ENCODE measurements around the gene S100A5.
"Not testable (repeated sequence)": the region's sequence is repeated elsewhere in the genome, so short reads cannot be mapped to it uniquely, and the experiment has no call there.

The S100A5 gene

GRCh38 chr1:153532181-153532580, 8.6 kb downstream of the S100A5 start:
- DNase-seq = no peak

GRCh38 chr1:153531638-153532037, 9.1 kb downstream of the S100A5 start:
- DNase-seq = no peak

DNA sequence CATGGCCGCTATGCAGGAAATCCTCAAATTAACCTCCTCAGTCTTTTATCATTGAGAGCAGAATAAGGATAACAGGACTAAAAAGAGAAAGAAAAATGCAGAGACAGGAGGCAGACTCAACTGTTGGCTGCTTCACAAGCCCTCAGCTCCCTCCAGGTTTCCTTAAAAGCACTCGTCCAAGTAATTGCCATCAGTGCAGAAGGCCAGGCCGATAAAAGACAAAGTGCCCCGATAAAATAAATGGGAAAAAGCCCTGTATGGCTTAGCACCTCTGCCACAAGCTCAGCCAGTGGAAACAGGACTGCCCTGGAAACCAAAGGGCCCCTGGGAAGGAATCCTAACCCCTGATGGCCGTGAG, 13.1 kb downstream of the S100A5 start:
- DNase-seq = no peak

DNA sequence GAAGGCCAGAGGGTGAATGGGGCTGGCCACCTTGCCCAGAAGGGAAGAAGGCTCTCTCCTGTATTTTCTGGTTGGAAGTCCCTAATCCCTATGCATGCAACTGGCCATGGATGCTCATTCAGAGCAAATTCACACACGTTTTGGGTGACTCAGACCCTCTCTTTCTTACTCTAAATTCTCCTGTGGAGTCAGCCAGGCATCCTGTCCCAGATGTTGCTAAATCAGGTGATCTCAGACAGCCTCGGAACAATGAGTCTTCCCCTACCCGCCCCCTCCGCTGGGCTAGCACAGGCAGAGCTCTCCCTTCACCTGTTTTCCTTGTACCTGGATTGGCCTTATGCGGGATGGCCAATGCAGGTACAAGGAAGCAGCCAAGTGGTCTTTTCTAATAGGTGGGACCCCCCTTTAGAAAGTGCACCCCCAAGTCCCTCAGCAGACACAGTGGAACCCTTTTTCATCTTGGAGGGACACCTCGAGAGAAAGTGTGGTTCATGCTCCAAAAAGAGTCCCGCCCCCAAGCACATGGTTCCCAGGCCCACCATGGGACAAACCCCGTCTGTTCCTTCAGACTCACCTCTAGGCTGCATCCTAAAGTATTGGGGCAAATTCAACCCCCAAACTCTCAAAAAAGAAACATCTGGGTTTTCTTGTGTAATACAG, 13.6 kb downstream of the S100A5 start:
- DNase-seq = no peak

- DNase-seq = no peak
Observed at GRCh38 chr1:153526132-153526543, 14.6 kb downstream of the S100A5 start.

- no peak for DNase-seq
Observed at GRCh38 chr1:153525088-153525728, 15.5 kb downstream of the S100A5 start.

GRCh38 chr1:153522353-153523048, 18.2 kb downstream of the S100A5 start:
- not testable (repeated sequence) for DNase-seq

- not testable (repeated sequence) for DNase-seq
Observed at GRCh38 chr1:153521808-153522207, 18.9 kb downstream of the S100A5 start.

- no peak for DNase-seq
Observed at GRCh38 chr1:153520818-153521476, 19.8 kb downstream of the S100A5 start.

DNA sequence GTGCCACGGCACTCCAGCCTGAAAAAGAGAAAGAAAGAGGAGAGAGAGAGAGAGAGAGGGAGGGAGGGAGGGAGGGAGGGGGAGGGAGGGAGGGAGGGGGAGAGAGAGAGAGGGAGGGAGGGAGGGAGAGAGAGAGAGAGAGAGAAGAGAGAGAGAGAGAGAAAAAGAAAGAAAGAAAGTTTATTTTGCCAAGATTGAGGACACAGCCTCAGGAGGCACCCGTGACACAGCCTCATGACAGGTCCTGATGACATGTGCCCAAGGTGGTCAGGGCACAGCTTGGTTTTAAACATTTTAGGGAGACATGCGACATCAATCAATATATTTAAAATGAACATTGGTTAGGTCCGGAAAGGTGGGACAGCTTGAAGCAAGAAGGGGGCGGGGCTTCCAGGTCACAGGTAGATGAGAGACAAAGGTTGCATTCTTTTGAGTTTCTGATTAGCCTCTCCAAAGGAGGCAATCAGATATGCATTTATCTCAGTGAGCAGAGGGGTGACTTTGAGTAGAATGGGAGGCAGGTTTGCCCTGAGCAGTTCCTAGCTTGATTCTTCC, 20.5 kb downstream of the S100A5 start:
- not testable (repeated sequence) for DNase-seq

DNA sequence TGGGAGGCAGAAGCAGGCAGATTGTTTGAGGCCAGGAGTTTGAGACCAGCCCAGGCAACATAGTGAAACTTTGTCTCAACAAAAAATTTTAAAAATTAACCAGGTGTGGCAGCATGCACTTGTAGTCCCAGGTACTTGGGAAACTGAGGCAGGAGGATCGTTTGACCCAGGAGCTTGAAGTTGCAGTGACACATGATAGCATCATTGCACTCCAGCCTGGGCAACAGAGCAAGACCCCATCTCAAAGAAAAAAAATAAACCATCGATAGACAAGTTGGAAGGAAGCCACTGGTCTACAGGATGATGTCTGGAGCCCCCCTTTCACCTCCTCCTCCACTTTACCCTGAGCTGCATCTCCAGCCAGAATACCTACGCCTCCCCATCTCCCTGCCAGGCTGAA, 21.5 kb downstream of the S100A5 start:
- DNase-seq = no peak

- DNase-seq = peak; percentile 29
Observed at GRCh38 chr1:153515504-153516394, 25.0 kb downstream of the S100A5 start.

GRCh38 chr1:153513666-153514065, 27.1 kb downstream of the S100A5 start:
- no peak for DNase-seq

GRCh38 chr1:153513023-153513422, 27.7 kb downstream of the S100A5 start:
- DNase-seq = no peak

DNA sequence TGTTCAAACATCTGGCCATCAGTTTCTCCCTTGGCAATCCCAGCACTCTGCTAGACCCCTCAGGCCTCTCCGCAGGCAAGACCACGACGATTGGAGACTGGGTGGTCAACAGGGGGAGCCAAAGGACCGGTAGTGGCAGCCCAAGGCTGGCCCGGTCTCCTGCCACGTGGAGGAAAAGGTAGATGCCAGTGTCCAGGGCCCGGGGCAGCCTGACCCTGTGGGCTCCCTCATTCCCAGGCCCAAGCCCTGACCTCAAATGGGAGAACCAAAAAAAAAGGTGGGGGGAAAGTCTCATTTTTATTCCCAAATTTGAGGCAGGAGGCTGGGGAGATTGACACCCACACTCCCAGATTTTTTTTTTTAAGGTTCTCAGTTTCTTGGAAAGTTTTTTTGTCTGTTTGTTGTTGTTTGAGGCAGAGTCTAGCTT, 29.7 kb downstream of the S100A5 start:
- DNase-seq = peak; percentile 87

GRCh38 chr1:153509729-153510354, 30.9 kb downstream of the S100A5 start:
- peak; percentile 44 for DNase-seq

DNA sequence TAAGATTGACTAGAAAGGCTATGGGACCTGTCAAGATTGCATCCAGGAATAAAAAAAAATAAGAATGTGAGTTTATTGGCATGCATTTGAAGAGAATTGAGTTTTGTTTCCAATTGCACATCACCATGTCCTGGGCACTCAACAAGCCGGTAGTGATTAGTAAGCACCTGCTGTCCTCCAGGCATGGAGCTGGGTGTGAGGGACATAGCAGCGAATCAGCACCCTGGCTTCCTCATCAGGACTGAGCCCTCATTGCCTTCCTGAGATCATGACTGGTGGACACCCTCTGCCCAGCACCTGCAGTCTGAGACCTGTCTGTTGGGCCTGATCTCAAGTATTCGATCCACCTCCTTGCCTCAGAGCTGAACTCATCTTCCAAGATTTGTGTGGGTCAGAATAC, 31.7 kb downstream of the S100A5 start:
- no peak for DNase-seq

- no peak for DNase-seq
Observed at GRCh38 chr1:153507926-153508583, 32.7 kb downstream of the S100A5 start.

GRCh38 chr1:153506831-153507413, 33.8 kb downstream of the S100A5 start:
- DNase-seq = no peak

DNA sequence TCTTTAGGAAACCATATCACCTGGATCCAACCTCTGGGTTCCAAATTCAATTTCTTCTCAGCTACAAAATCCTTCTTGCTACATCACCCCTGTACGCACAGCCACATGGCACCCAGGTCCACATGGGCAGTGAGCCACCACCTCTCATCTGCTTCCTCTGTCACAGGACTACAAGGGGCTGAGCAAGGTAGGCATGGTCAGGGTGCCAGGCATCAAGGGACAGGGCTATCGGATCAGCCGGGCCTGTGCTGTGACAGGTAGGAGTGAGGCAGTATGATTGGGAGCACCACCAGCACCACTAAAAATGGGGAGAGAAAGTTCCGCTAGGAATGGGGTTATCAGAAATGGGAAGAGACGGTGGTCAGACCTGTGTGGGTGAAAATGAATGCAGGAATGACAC, 34.3 kb downstream of the S100A5 start:
- no peak for DNase-seq

DNA sequence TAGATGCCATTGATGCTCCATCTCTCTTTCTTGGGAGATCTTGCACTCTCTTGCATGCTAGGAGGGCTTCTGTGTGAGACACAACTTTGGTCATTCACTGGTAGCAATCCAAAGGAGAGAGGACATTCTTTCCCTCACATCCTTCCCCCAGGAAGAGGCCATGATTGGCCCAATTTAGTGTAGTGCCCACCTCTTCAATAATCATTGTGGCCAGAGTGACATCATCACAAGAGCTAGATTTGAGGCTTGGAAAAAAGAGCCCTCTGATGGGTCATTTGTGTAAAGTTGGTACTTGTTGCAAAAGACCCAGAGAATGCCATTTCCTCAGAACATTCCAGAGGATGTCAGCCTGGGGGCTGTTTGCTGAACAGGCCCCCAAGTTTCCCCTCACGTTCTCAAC, 35.2 kb downstream of the S100A5 start:
- DNase-seq = no peak

All from NCI-H526 treated with DMSO at 0.1 percent for 48 hours (cell line).